ENCODE data around the gene ATG9B.
A peak's percentile ranks its signal among the peaks of the same experiment; 100 is the strongest.

DNA sequence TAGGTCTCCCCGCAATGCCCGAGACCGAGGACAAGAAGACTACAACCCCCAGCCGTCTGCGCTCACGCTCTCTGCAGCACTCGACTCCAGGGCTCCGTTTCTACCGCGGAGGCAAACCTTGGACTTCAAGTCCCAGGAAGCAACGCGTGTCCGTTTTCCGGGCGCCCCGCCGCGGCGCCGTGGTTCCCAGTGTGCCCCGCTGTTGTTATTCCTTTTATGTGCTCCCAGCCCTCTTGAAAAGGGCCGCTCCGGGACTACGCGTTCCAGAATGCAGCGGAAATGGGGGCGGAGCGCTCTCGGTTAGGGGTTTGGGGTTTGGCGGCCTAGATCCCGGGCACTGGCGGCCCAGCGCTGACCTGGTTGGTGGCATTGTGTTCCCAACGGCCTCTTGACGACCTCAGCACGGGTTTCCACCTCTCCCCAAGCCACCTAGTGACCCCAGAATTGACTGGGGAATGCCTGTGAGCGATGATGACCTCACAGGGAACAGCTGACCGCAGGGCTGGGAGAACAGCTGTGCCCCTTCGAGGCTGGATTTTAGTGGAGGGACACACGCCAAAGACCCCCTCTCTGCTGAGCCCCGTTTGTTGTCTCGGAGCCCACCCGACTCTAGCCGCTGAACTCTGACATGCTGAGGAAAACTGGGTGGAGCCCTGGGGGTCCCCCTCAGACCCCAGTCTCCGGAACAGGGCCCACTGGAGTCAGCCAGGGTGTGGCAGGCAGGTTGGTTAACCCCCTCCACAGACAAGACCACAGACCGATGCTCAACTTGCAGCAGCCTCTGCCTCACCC, 33.9 kb upstream of the ATG9B start:
- TF ChIP-seq TAF1 (IDR thresholded peaks at IDR 0.05; ENCODE audit: borderline replicate concordance, low read depth, low read length): no peak
- no peak for TF ChIP-seq POLR2AphosphoS5 (IDR thresholded peaks at IDR 0.05; ENCODE audit: low read depth, low read length)
- peak; percentile 41; the same call in 1 of the 2 replicates for TF ChIP-seq POLR2A (IDR thresholded peaks at IDR 0.05; ENCODE audit: low read depth, low read length)
